K562 (cell line): ENCODE data around the gene RAB1B. TPM values are rescaled to one million over a fixed set of nuclear protein-coding genes. Genes with fewer than 3 reads are reported as not detected.

Experiments used
- CEBPG ChIP-seq, 3 experiments: fragments of 200-800 bp in 1 of 3; sonication (Bioruptor generic) in 1 of 3; sonication (generic) in 1 of 3; formaldehyde crosslinking in 1 of 3; IDR thresholded peaks in 2 of 3; conservative IDR thresholded peaks in 1 of 3; 2 replicates each; pipeline versions ENCODE4 v1.6.1 to v1.8.0; 2016 to 2022; ENCODE audit warnings: missing compliant biosample characterization in 2 of 3, missing genetic modification characterization in 2 of 3, mild to moderate bottlenecking in 1 of 3, missing genetic modification reagents in 1 of 3
- ETV6 ChIP-seq, 3 experiments: fragments of 150-350 bp in 1 of 3; sonication (generic) in 1 of 3; formaldehyde crosslinking in 1 of 3; IDR thresholded peaks; 2 replicates each; pipeline versions ENCODE4 v1.6.1 to v1.8.0; 2014 to 2022; ENCODE audit warnings: borderline replicate concordance in 2 of 3, low read depth in 2 of 3, antibody characterized with exemption in 1 of 3, low read length in 1 of 3, mild to moderate bottlenecking in 1 of 3, missing genetic modification reagents in 1 of 3
- HMGXB4 ChIP-seq: sonication (generic); formaldehyde crosslinking; IDR thresholded peaks from 2 replicates; pipeline ENCODE4 v1.8.1; 2023; ENCODE audit warnings: mild to moderate bottlenecking, missing genetic modification reagents
- KLF16 ChIP-seq: IDR thresholded peaks from 2 replicates; pipeline ENCODE4 v1.6.1; 2016; ENCODE audit warnings: antibody characterized with exemption
- MAZ ChIP-seq, 2 experiments: fragments of 450-650 bp in 1 of 2; sonication (generic) in 1 of 2; formaldehyde crosslinking; IDR thresholded peaks in 1 of 2; conservative IDR thresholded peaks in 1 of 2; 2 replicates each; pipeline versions ENCODE4 v1.4.0 to v1.5.0; 2020; ENCODE audit warnings: mild to moderate bottlenecking in 1 of 2, missing genetic modification reagents in 1 of 2
- MLLT1 ChIP-seq, 2 experiments: fragments of 450-650 bp; IDR thresholded peaks; 2 replicates each; pipeline ENCODE4 v1.6.1; 2016
- REST ChIP-seq, 2 experiments: fragments of 450-650 bp; formaldehyde crosslinking in 1 of 2; IDR thresholded peaks; 2 replicates each; pipeline versions ENCODE4 v1.4.0 to v1.6.1; 2014 to 2020; ENCODE audit warnings: mild to moderate bottlenecking in 2 of 2, borderline replicate concordance in 1 of 2, low read depth in 1 of 2
- TBP ChIP-seq: optimal IDR thresholded peaks from 2 replicates; pipeline ENCODE3; 2011; ENCODE audit warnings: low read depth, low read length, improper control_type of control experiment
- VEZF1 ChIP-seq: fragments of 200-800 bp; sonication (Bioruptor generic); IDR thresholded peaks from 2 replicates; pipeline ENCODE4 v1.6.1; 2017; ENCODE audit warnings: missing genetic modification characterization, missing compliant biosample characterization
- polyA plus RNA-seq, 8 experiments: library from polyadenylated mRNA; depleted of rRNA in 4 of 8; stranded (reverse) in 5 of 8; unstranded in 3 of 8; fragments of >200 nt; fragmentation: Nextera tagmentation in 2 of 8; fragmentation: Illumina TruSeq in 1 of 8; extraction: Ambion mirVana in 2 of 8; extraction: Trizol in 1 of 8; gene quantifications; 2 replicates each; pipeline versions ENCODE4 v1.2.1 to v1.2.3, GENCODE V29; 2011 to 2014; ENCODE audit warnings: inconsistent platforms in 1 of 8, missing spikeins in 1 of 8
- total RNA-seq, 7 experiments: library from RNA; depleted of rRNA in 6 of 7; stranded (reverse); fragments of >200 nt in 6 of 7; fragmentation: Illumina TruSeq in 2 of 7; extraction: Trizol in 2 of 7; gene quantifications; 2 replicates each; pipeline versions ENCODE4 v1.2.1 to v1.2.3, GENCODE V29; 2011 to 2021; ENCODE audit warnings: low replicate concordance in 1 of 7

RAB1B gene
- total and polyA plus RNA-seq, 9 of the 15 experiments (the other 6 are each of a cell fraction or from before 2014, with no cell fraction given): 5.6 to 146 (median 98.6) TPM

GRCh38 chr11:66222358-66223149, 45.9 kb upstream of the RAB1B start (continued):
- TF ChIP-seq CEBPG (CRISPR knock-in tag; IDR thresholded peaks at IDR 0.05) (peak; percentile 93), CEBPG (tag; conservative IDR thresholded peaks at IDR 0.05 in 1 of 2, IDR thresholded peaks at IDR 0.05 in 1 of 2) (peak; percentile 44 to 72; a peak in 2 of 4 replicates), ETV6 (IDR thresholded peaks at IDR 0.05; ENCODE audit: borderline replicate concordance in 1 of 2, low read depth in 2 of 2, low read length in 1 of 2) (no peak), ETV6 (CRISPR knock-in tag; IDR thresholded peaks at IDR 0.05; ENCODE audit: borderline replicate concordance) (no peak), HMGXB4 (peak; percentile 84; the same call in 1 of the 2 replicates), KLF16 (peak; percentile 81; the same call in 1 of the 2 replicates), REST (IDR thresholded peaks at IDR 0.05; ENCODE audit: borderline replicate concordance) (peak; percentile 94), REST (CRISPR knock-in tag; IDR thresholded peaks at IDR 0.05; ENCODE audit: low read depth) (no peak), TBP (peak; percentile 38), MAZ (CRISPR knock-in tag; conservative IDR thresholded peaks at IDR 0.05 in 1 of 2, IDR thresholded peaks at IDR 0.05 in 1 of 2) (peak; percentile 32 to 61; a peak in 2 of 4 replicates), VEZF1 (CRISPR knock-in tag) (peak; percentile 35; the same call in 1 of the 2 replicates), MLLT1 (IDR thresholded peaks at IDR 0.05) (peak in 1 of 2 experiments; percentile 99; a peak in 2 of 4 replicates)
